Cortex of kidney (tissue), 1 donor: ENCODE results near the gene C11orf52.
"Not testable (repeated sequence)": the region's sequence is repeated elsewhere in the genome, so short reads cannot be mapped to it uniquely, and the experiment has no call there.

ENCODE experiments used
- DNase-seq: peaks from one replicate; lab custom pipeline; 2025; lab: John Stamatoyannopoulos, UW

C11orf52 gene

GRCh38 chr11:111918390-111919256, at the start of gene C11orf52:
Gene C11orf52 (plus strand): TSS chr11:111918913. CDS start chr11:111918973, 60 bp downstream.
- DNase-seq, result peak; percentile 18

GRCh38 chr11:111870113-111870512, 48.6 kb upstream of the C11orf52 start:
- no peak for DNase-seq

- no peak for DNase-seq
Observed at GRCh38 chr11:111870522-111870885, 48.2 kb upstream of the C11orf52 start.

- DNase-seq, result no peak
Observed at GRCh38 chr11:111870886-111871692, 47.6 kb upstream of the C11orf52 start, which contains the start of gene ALG9. Gene ALG9 (minus strand): TSS chr11:111871581. CDS start chr11:111871482, 99 bp downstream.

GRCh38 chr11:111871693-111872161, 47.0 kb upstream of the C11orf52 start:
- DNase-seq, result no peak

GRCh38 chr11:111878385-111878848, 40.3 kb upstream of the C11orf52 start:
- no peak for DNase-seq

- DNase-seq, result peak; percentile 45
Observed at GRCh38 chr11:111878849-111879636, 39.7 kb upstream of the C11orf52 start, which contains the start of the genes CFAP68 and FDXACB1. Gene CFAP68 (plus strand): TSS chr11:111879541. CDS start chr11:111879561, 20 bp downstream. Gene FDXACB1 (minus strand): TSS chr11:111879165. CDS start chr11:111879132, 33 bp downstream.

- DNase-seq, result no peak
Observed at GRCh38 chr11:111879637-111879960, 39.1 kb upstream of the C11orf52 start.

- DNase-seq, result no peak
Observed at GRCh38 chr11:111882202-111882601, 36.5 kb upstream of the C11orf52 start.

GRCh38 chr11:111885053-111885452, 33.7 kb upstream of the C11orf52 start:
- not testable (repeated sequence) for DNase-seq

- no peak for DNase-seq
Observed at GRCh38 chr11:111886032-111886431, 32.7 kb upstream of the C11orf52 start.

GRCh38 chr11:111886844-111887243, 31.9 kb upstream of the C11orf52 start:
- DNase-seq, result no peak

- no peak for DNase-seq
Observed at GRCh38 chr11:111905411-111905810, 13.3 kb upstream of the C11orf52 start.

- DNase-seq, result no peak
Observed at GRCh38 chr11:111906680-111907079, 12.0 kb upstream of the C11orf52 start.

- no peak for DNase-seq
Observed at GRCh38 chr11:111908639-111909305, 9.9 kb upstream of the C11orf52 start.

- no peak for DNase-seq
Observed at GRCh38 chr11:111909378-111909777, 9.3 kb upstream of the C11orf52 start.

- DNase-seq, result no peak
Observed at GRCh38 chr11:111910676-111911562, 7.8 kb upstream of the C11orf52 start.

- peak; percentile 25 for DNase-seq
Observed at GRCh38 chr11:111911563-111912401, 6.9 kb upstream of the C11orf52 start, which contains the start of gene CRYAB. Gene CRYAB (minus strand): TSS chr11:111911770. CDS start chr11:111911724, 46 bp downstream.

- DNase-seq, result no peak
Observed at GRCh38 chr11:111912535-111912934, 6.2 kb upstream of the C11orf52 start, which contains the start of gene HSPB2. Gene HSPB2 (plus strand): TSS chr11:111912734. CDS start chr11:111912830, 96 bp downstream.
